Mucosa of gallbladder (tissue), 1 donor: ENCODE results near the gene MPRIP. TPM values are rescaled to one million over a fixed set of nuclear protein-coding genes. Genes with fewer than 3 reads are reported as not detected.

ENCODE experiments used
- DNase-seq: peaks from one replicate; pipeline ENCODE4 v3.0.0-alpha.2; 2020; ENCODE audit warnings: low spot score
- total RNA-seq: library from RNA; stranded (reverse); gene quantifications from one replicate; pipeline ENCODE4 v1.2.1, GENCODE V29; 2021
- donor health status: DM: no; HTN: no; CAD: no.

MPRIP gene
- total RNA-seq, 1 donor from 2014 or later: 263 TPM

GRCh38 chr17:17066021-17066420 is 23.8 kb downstream of the MPRIP start:
- no peak for DNase-seq

DNA sequence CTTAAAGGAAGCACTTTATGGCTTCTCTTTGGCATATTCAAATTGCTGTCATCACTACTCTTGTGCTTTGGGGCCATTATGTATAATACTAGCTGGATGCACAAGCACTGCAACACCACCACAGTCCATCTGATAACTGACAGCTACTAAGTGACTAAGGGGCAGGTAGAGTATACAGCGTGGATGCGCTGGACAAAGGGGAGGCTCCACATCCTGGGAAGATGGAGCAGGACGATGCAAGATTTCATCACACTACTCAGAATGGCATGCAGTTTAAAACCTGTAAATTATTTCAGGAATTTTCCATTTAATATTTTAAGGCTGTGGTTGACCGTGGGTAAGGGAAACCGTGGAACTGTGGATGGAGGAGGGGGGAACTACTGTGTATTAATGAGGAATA is 25.0 kb downstream of the MPRIP start:
- no peak for DNase-seq

DNA sequence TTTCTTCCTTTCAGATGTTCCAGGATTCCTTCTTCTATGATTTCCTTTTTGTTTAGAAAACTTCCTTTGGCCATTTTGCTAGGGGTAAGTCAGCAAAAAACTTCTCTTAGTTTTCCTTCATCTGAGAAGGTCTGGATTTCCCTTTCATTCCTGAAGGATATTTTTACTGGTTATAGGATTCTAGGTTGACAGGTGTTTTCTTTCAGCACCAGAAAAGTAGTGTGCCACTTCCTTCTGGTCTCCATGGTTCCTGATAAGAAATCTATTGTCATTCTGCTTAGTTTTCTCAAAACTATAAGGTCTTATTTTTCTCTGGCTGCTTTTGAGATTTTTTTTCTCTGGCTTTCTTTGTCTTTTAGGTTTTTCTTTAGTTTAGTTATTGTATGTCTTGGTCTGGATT is 27.6 kb downstream of the MPRIP start:
- no peak for DNase-seq

DNA sequence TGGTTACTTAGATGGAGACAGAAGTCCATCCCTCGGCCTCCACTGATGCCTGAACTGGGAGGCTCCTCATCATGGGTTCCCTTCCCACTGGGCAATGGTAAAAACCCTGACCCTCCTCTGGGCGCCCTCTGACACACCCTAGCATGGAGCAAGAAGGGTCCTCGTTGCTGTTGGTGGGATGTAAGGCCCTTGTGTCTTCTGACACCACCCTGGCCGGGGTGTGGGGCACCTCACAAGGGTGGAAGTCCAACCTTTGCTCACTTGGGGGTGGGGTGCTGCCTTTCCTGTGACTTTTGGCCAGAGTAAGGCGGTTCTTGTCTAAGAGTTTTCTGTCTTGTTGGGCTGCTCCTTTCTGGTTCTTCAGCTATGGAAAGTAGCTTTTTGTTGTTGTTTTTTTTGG is 28.7 kb downstream of the MPRIP start:
- no peak for DNase-seq

DNA sequence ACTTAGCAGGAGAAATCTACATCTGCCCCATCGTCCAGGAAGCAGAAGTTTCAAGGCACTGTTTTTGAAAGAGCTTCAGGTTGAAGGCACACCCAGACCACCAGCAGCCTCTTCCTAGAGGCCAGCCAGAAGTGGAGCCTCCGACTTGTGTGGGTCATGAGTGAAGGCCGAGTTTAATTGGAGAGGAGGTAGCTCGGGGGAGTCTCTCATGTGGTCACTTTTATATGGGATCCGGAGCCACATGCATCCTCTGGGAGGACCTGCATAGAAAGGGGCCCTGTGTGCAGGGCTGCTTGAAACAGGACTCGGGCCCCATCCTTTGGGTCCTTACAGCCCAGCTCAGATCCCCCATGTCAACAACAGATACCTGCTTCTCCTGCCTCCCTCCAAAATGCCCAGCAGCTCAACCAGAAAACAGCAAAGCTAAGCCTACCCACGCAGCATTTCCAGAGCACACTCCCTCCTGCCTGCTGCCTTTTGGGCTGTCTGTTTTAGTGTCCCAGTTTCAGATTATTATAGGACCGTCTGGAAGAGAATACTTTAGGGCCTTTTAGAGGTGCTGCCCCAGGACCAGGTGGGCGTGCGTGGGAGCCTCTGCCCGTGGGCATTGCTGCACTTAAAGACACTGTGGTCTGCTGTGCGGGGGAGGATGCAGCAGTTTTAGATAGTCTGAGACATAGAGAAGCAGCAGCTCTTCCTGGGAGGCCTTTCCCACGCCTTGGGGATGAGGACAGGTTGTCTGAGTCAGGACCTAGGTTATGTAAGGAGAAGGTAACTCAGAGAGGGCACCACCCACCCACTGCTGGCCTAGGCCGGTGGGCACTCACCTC is 29.5 kb downstream of the MPRIP start:
- no peak for DNase-seq

DNA sequence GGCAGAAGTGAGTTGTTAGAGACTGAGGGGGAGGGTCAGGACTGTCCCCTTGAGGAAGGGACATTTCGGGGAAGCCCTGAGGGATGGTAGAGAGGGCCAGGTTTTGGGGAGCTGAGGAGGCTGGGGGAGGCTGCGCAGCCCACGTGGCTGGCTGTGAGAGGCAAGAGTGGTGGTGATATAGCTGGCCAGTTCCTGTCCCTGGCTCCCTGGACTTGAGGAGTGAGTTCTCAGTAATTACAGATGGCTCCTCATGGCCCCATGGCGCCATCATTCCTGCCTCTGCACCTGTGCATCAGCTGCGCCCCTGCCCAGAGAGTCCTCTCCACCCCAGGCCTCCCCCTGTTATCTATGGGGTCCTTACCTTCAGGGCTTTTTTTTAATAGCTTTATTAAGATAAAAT is 30.3 kb downstream of the MPRIP start:
- no peak for DNase-seq

- DNase-seq: no peak
Observed at GRCh38 chr17:17073030-17073564, 30.8 kb downstream of the MPRIP start.

GRCh38 chr17:17073581-17074403 is 31.5 kb downstream of the MPRIP start:
- DNase-seq: no peak

DNA sequence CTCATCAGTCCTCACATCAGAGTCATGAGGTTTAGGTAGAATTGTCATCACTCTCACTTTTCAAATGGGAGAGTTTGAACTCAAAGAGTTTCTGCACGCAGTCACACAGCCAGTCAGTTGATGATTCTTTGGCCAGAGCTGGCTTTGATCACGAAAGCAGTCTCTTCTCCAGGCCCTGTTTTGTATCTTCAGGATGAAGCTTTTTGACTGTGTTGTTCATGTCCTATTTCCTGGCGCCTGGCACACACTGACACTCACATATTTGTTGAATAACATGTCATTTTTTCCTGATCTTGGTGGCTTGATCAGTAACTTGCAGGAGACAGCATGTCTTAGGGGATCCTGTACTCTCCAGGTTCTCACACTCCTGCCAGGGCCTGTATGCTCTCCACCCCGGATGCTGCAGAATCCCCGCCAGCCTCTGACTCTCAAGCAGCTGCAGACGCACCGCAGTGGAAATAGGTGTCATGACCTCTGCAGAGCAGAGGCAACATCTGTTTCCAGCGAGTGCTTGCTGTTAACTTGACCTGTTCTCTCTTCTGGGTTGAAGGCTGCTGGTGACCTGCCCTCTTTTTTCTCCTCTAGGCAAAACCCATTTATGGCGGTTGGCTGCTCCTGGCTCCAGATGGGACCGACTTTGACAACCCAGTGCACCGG is 33.0 kb downstream of the MPRIP start:
- DNase-seq: peak; percentile 56

DNA sequence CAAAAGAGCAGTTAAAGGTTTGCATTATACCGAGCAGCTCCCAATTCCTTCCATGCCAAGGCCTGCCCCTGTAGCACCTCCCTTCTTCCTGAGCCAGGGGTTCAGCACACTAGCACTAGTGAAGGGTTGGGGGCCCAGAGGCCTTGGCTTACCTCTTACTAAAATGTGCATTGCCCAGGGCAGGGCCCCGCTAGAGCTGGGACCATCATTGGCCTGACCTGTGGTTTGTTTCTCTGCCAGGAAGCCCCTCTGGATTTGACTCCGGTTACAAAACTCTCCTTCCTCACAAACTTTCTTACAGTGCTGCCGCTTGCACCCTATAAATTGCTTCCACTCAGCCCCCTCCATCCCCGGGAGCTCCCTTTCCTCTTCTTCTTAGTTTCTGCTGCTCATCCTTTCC is 33.8 kb downstream of the MPRIP start:
- no peak for DNase-seq

DNA sequence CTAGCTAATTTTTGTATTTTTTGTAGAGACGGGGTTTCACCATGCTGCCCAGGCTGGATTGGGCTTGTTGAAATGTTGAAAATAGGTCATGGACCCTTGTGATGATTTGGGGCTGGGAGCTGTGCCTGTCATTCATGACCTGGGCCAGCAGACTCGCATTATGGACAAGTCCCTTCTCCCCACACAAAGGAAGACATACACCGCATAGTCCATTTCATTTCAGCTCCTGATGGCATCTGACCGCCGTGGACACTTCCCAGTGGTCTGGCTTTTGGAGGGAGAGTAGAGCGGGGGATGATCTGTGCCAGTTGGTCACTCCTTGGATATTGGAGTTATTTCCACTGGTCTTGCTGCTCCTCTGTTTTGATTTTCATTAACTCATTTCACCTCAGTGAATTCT is 34.8 kb downstream of the MPRIP start:
- DNase-seq: no peak

DNA sequence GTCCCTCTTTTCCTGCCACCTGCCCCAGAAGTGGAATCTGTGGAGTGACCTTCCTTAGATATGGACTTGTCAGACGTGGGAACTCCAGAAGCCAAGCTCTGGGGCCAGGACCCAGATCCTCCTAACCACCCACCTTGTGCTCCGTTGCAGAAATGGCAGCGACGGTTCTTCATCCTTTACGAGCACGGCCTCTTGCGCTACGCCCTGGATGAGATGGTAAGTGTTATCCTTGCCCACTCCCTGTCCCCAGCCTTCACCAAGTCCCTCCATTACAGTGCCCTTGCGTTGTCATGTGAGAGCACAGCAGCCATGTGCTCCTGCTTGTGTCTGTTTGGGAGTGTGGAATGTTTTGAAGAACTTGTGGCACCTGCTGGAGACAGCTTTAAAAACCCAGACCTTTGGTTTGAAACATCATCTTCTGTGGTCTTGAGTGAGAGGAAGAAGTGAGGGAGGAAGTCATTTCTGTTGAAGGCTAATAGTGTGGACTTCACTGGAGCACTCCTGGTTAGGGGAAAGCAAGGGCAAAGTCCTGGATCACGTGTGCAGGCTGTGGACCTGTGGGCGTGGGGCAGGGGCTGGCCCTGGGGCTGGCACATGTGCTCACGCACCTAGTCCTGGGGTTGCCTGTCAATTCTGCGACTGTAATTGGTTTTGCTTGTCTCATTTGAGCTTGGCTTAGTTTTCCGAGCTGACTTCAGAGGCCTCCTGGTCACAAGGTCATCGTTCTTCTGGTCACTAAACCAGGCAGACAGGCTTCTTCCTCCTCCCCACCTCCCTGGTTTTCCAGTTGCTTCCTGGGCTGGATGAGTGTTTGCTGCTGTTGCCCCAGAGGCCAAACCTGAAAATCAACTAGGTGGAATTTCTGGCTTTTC is 35.8 kb downstream of the MPRIP start:
- peak; percentile 70 for DNase-seq

GRCh38 chr17:17078832-17079231 is 36.6 kb downstream of the MPRIP start:
- DNase-seq: no peak

- DNase-seq: no peak
Observed at GRCh38 chr17:17079336-17079735, 37.1 kb downstream of the MPRIP start.

DNA sequence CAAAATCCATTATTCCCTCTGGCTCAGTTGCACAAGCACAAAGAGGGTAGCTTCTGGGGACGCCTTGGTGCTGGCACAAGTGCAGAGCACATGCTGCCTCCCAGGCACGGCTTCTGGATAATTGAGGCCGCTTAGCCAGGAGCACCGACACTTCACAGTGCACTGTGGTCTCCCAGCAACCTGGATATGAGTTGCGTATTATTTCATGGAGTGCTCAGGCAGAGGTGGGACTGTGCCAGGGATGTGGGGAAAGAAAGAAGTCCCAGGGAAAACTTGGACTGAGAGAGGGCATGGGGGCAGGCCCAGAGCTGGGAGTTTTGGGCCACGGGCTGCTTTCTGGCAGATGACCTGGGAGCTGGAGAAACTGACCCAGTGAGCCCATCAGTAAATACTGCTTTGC is 37.5 kb downstream of the MPRIP start:
- DNase-seq: no peak

DNA sequence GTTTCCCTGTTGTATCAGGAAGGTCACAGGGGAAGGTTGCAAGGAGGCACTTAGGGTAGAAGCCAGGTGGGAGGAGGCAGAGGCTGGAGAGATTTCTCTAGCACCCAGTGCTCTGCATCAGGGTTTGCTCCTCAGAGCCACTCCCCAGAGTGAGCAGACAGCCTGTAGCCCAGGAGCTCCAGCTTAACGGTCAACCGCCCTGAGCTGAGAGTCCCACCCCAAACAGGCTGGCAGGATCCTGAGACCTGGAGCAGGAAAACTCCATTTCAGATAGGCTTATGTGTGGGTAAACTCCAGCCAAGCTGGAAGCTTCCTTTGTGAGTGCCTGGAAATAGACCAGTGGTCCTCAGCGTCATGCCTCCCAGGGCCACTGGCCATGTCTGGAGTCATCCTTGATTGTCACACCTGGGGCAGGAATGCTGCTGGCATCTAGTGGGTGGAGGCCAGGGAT is 37.9 kb downstream of the MPRIP start:
- no peak for DNase-seq

GRCh38 chr17:17080781-17081180 is 38.5 kb downstream of the MPRIP start:
- DNase-seq: no peak

GRCh38 chr17:17081304-17081940 is 39.2 kb downstream of the MPRIP start:
- no peak for DNase-seq

DNA sequence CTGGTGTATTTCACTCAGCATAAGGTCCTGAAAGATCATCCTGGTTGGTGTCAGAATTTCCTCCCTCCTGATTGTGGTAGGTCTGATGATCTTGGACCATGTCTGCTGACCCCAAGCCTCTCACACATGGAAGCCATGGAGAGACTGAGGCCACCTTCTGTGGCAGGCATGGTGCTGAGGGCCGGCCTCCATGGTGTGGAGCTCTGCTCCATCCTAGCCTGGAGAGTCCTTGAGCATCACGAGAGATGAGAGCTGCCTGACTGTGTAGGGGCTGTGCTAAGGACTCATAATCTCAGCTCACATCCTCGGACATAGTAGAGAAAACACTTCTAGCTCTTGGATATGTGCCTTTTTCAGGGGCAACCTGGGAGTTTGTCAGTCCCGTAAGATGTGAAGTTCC is 40.6 kb downstream of the MPRIP start:
- no peak for DNase-seq

- DNase-seq: no peak
Observed at GRCh38 chr17:17084317-17084835, 42.1 kb downstream of the MPRIP start.
